ENCODE measurements around the gene MED17.

- TF ChIP-seq, protein P1, sequence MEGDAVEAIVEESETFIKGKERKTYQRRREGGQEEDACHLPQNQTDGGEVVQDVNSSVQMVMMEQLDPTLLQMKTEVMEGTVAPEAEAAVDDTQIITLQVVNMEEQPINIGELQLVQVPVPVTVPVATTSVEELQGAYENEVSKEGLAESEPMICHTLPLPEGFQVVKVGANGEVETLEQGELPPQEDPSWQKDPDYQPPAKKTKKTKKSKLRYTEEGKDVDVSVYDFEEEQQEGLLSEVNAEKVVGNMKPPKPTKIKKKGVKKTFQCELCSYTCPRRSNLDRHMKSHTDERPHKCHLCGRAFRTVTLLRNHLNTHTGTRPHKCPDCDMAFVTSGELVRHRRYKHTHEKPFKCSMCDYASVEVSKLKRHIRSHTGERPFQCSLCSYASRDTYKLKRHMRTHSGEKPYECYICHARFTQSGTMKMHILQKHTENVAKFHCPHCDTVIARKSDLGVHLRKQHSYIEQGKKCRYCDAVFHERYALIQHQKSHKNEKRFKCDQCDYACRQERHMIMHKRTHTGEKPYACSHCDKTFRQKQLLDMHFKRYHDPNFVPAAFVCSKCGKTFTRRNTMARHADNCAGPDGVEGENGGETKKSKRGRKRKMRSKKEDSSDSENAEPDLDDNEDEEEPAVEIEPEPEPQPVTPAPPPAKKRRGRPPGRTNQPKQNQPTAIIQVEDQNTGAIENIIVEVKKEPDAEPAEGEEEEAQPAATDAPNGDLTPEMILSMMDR (IDR thresholded peaks at IDR 0.05) = no peak
- TF ChIP-seq POLR2A (IDR thresholded peaks at IDR 0.05; ENCODE audit: low read depth) (no peak), EP300 (IDR thresholded peaks at IDR 0.05) (no peak), POLR2AphosphoS5 (IDR thresholded peaks at IDR 0.05) (no peak)
Measured at GRCh38 chr11:93820847-93821246, 36.8 kb downstream of the MED17 start.
